Measurements from ENCODE around the gene FREM1. TPM values are rescaled to one million over a fixed set of nuclear protein-coding genes. Genes with fewer than 3 reads are reported as not detected.

FREM1 gene
- total and polyA plus RNA-seq, 2 of the 13 experiments (the other 11 are each of a cell fraction or from before 2014, with no cell fraction given), result 64.3 to 202 TPM

GRCh38 chr9:14868772-14869583 lies 41.2 kb downstream of the FREM1 start (continued):
- TF ChIP-seq ZNF274 (CRISPR knock-in tag; IDR thresholded peaks at IDR 0.05), result no peak
- peak; percentile 88 for TF ChIP-seq SOX5 (CRISPR knock-in tag; IDR thresholded peaks at IDR 0.05; ENCODE audit: borderline replicate concordance)
- peak; percentile 44; the same call in 1 of the 2 replicates for TF ChIP-seq ZSCAN31 (CRISPR knock-in tag; IDR thresholded peaks at IDR 0.05; ENCODE audit: low read depth)
- TF ChIP-seq NFE2L2 (IDR thresholded peaks at IDR 0.05; ENCODE audit: low read length), result no peak
- peak; percentile 94 for TF ChIP-seq HNF4G (IDR thresholded peaks at IDR 0.05; ENCODE audit: borderline replicate concordance, low read depth, low read length)
- TF ChIP-seq HNF4G (CRISPR knock-in tag; IDR thresholded peaks at IDR 0.05; ENCODE audit: borderline replicate concordance, low read depth), result 0 out of 2 replicates have a peak, but pooled peaks have one; percentile 67
- peak; percentile 55; the same call in 1 of the 2 replicates for TF ChIP-seq ZNF276 (CRISPR knock-in tag; IDR thresholded peaks at IDR 0.05; ENCODE audit: low read depth)
- 0 out of 2 replicates have a peak, but pooled peaks have one; percentile 34 for TF ChIP-seq MIER2 (CRISPR knock-in tag; IDR thresholded peaks at IDR 0.05)
- TF ChIP-seq CBX5 (CRISPR knock-in tag; IDR thresholded peaks at IDR 0.05; ENCODE audit: borderline replicate concordance), result peak; percentile 35; the same call in 1 of the 2 replicates
- no peak for TF ChIP-seq CSRNP1 (CRISPR knock-in tag; IDR thresholded peaks at IDR 0.05)
